DMS114 treated with DMSO at 0.1 percent for 48 hours (cell line): ENCODE data around the gene RAB8A.
"Not testable (repeated sequence)": the region's sequence is repeated elsewhere in the genome, so short reads cannot be mapped to it uniquely, and the experiment has no call there.

ENCODE experiments used
- DNase-seq: peaks from one replicate; lab custom pipeline; 2025; ENCODE audit not compliant: unreplicated experiment; lab: John Stamatoyannopoulos, UW

Gene RAB8A

GRCh38 chr19:16170134-16170533, 58.4 kb downstream of the RAB8A start:
- DNase-seq = no peak

GRCh38 chr19:16175954-16176353, 64.3 kb downstream of the RAB8A start:
- no peak for DNase-seq

- DNase-seq = not testable (repeated sequence)
Observed at GRCh38 chr19:16178866-16179265, 67.2 kb downstream of the RAB8A start.

GRCh38 chr19:16180611-16181010, 68.9 kb downstream of the RAB8A start:
- peak; percentile 72 for DNase-seq
